Karpas-422 (cell line): Measurements from ENCODE around the gene ZBTB17. TPM values are rescaled to one million over a fixed set of nuclear protein-coding genes. Genes with fewer than 3 reads are reported as not detected.
A peak's percentile ranks its signal among the peaks of the same experiment; 100 is the strongest.

Source experiments
- DNase-seq: peaks from one replicate; pipeline ENCODE4 v3.0.0-alpha.2; 2015
- H2AFZ ChIP-seq: fragments of 200-600 bp; sonication (generic); 2 replicates; pipeline ENCODE4 v1.6.1; 2014; ENCODE audit warnings: antibody characterized with exemption, low read length, mixed read lengths
- H3K27ac ChIP-seq: fragments of 200-600 bp; sonication (generic); 2 replicates; pipeline ENCODE4 v1.5.1; 2014; ENCODE audit warnings: mild to moderate bottlenecking, low read length, moderate library complexity
- H3K27me3 ChIP-seq: fragments of 200-600 bp; sonication (generic); 2 replicates; pipeline ENCODE4 v1.6.1; 2014; ENCODE audit warnings: low read length, mixed read lengths
- H3K36me3 ChIP-seq: fragments of 200-600 bp; sonication (generic); 2 replicates; pipeline ENCODE4 v1.6.1; 2014; ENCODE audit warnings: low read length, mixed read lengths; ENCODE audit not compliant: insufficient read depth
- H3K4me1 ChIP-seq: fragments of 200-600 bp; sonication (generic); 2 replicates; pipeline ENCODE4 v1.6.1; 2014; ENCODE audit warnings: mild to moderate bottlenecking, low read length, mixed read lengths
- H3K4me2 ChIP-seq: fragments of 200-600 bp; sonication (generic); 2 replicates; pipeline ENCODE4 v1.6.1; 2014; ENCODE audit warnings: low read length, low read depth, mild to moderate bottlenecking; ENCODE audit not compliant: poor library complexity, severe bottlenecking
- H3K4me3 ChIP-seq: fragments of 200-600 bp; sonication (generic); 2 replicates; pipeline ENCODE4 v1.5.1; 2014; ENCODE audit warnings: mild to moderate bottlenecking, antibody characterized with exemption, low read length, mixed read lengths
- H3K79me2 ChIP-seq: fragments of 200-600 bp; sonication (generic); 2 replicates; pipeline ENCODE4 v1.6.1; 2014; ENCODE audit warnings: mild to moderate bottlenecking, low read length, mixed read lengths
- H3K9ac ChIP-seq: fragments of 200-600 bp; sonication (generic); 2 replicates; pipeline ENCODE4 v1.6.0; 2014; ENCODE audit warnings: low read length
- H3K9me2 ChIP-seq: fragments of 200-600 bp; sonication (generic), shearing (Covaris generic); replicated peaks from 2 replicates; pipeline ENCODE4 v1.6.0; 2014; ENCODE audit warnings: mild to moderate bottlenecking, low read length, moderate library complexity; ENCODE audit not compliant: insufficient read depth
- H3K9me3 ChIP-seq: fragments of 300-700, 200-600 bp; sonication (generic); 2 replicates; pipeline ENCODE4 v1.6.1; 2014; ENCODE audit warnings: low read length, mixed read lengths
- H4K20me1 ChIP-seq: fragments of 200-600 bp; sonication (generic); 2 replicates; pipeline ENCODE4 v1.6.1; 2014; ENCODE audit warnings: mild to moderate bottlenecking, antibody characterized with exemption, low read length, low read depth; ENCODE audit not compliant: insufficient read depth
- total RNA-seq: library from RNA; depleted of rRNA; stranded (reverse); fragments of >200 nt; shearing (Covaris generic); gene quantifications from 2 replicates; pipeline ENCODE4 v1.2.3, GENCODE V29; 2014; ENCODE audit warnings: low replicate concordance

Gene ZBTB17
- total RNA-seq, 1 experiment from 2014 or later: 25.9 TPM

DNA sequence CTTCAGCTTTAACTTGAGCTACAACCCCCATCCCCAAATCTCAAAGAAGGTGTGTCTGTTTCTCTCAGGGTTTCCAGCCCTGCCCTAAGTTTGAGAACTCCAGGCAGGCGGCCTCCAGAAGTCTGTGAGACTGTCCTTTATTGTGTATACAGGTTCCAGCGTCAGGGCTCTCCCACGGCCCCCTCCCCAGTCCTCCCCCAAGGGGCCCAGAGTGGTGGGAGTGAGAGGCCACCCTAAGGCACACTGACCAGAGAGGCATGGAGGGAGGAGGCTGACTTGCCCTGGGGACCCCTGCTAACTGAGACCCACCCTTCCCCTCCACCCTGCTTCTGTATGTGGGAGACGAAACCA is 38.0 kb upstream of the ZBTB17 start:
- H3K27me3 ChIP-seq: no peaks in the 10 kb centered on the region
- no peak overlapping the region for H2AFZ ChIP-seq
- no peaks in the 10 kb centered on the region for H4K20me1 ChIP-seq
- no peaks in the 10 kb centered on the region for H3K36me3 ChIP-seq
- no peaks in the 10 kb centered on the region for H3K9me3 ChIP-seq
- H3K4me3 ChIP-seq: no peak overlapping the region
- no peak overlapping the region for H3K27ac ChIP-seq
- H3K4me2 ChIP-seq: no peak overlapping the region
- no peaks in the 10 kb centered on the region for H3K9me2 ChIP-seq
- H3K4me1 ChIP-seq: peaks cover 15% of the 10 kb centered on the region
- DNase-seq: no peak
- H3K79me2 ChIP-seq: no peaks in the 10 kb centered on the region
- H3K9ac ChIP-seq: no peak overlapping the region

DNA sequence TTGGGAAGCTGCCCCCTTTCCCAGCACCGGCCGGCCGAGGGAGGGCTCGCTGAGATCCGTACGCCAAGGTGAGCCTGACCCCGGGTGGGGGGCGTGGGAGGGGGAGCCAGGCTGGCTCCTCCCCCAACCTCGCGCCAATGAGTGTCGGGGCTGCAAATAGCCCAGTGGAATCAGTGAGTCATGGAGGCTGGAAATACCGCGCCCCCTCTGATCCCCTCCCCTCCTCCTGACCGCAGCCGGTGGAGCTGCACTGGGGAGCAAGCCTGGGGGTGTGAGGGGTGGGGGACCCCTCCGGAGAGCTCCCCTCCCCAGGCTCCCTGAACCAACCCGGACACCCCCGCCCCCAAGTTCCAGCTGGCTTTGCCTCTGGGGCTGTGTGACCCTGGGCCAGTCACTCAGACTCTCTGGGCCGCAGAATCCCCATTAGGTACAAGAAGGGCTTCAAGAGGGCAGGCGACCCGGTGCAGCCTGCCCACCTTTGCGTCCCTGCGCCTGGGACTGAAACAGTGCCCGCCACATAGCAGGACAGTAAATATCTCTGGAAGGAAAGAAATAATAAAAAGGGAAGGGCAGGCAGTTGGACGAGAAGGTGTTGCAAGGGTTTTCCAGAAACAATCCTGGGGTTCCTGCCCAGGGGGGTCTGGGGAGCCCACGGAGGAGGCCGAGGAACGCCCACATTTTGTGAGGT is 37.5 kb upstream of the ZBTB17 start:
- Histone ChIP-seq H4K20me1 (no peaks in the 10 kb centered on the region), H3K4me3 (no peak overlapping the region), H3K79me2 (no peaks in the 10 kb centered on the region), H3K9me3 (no peaks in the 10 kb centered on the region), H3K36me3 (no peaks in the 10 kb centered on the region), H3K4me1 (peaks cover 15% of the 10 kb centered on the region), H3K4me2 (no peak overlapping the region), H2AFZ (no peak overlapping the region), H3K27me3 (no peaks in the 10 kb centered on the region), H3K9ac (no peak overlapping the region), H3K9me2 (no peaks in the 10 kb centered on the region), H3K27ac (no peak overlapping the region)
- DNase-seq: no peak

DNA sequence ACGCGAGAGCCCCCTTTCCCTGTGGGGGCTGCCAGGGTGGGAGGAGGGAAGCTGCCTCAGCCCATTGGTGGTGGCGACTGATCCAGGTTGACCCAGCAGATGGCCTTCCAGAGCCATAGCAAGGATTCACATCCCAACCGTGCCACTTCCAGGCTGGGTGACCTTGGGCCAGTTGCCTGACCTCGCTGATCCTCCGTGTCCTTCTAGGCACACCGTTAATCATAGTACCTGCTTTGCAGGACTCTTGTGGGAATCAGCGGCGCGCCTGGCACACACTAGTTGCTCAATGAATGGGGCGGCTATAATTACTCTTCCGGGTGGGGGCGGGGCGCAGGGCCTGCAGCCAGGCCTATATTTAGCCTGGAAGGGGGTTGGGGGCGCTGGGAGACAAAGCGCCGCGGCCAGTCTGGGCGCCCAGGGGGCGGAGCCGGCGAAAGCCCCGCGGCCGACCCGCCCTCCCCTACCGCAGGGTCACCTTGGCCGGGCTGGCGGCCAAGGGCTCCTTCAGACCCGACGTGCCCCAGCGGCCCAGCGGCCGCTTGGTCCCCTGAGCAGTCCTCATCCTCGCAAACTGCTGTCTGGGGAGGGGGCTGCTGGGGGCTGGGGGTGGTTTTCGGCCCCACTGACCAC is 36.8 kb upstream of the ZBTB17 start:
- no peak overlapping the region for H3K4me3 ChIP-seq
- no peak overlapping the region for H3K9ac ChIP-seq
- no peak overlapping the region for H3K4me2 ChIP-seq
- no peak overlapping the region for H2AFZ ChIP-seq
- H3K79me2 ChIP-seq: no peaks in the 10 kb centered on the region
- H3K27ac ChIP-seq: no peak overlapping the region
- no peaks in the 10 kb centered on the region for H3K36me3 ChIP-seq
- peaks cover 15% of the 10 kb centered on the region for H3K4me1 ChIP-seq
- DNase-seq: no peak
- H4K20me1 ChIP-seq: no peaks in the 10 kb centered on the region
- H3K9me2 ChIP-seq: no peaks in the 10 kb centered on the region
- no peaks in the 10 kb centered on the region for H3K27me3 ChIP-seq
- H3K9me3 ChIP-seq: no peaks in the 10 kb centered on the region

DNA sequence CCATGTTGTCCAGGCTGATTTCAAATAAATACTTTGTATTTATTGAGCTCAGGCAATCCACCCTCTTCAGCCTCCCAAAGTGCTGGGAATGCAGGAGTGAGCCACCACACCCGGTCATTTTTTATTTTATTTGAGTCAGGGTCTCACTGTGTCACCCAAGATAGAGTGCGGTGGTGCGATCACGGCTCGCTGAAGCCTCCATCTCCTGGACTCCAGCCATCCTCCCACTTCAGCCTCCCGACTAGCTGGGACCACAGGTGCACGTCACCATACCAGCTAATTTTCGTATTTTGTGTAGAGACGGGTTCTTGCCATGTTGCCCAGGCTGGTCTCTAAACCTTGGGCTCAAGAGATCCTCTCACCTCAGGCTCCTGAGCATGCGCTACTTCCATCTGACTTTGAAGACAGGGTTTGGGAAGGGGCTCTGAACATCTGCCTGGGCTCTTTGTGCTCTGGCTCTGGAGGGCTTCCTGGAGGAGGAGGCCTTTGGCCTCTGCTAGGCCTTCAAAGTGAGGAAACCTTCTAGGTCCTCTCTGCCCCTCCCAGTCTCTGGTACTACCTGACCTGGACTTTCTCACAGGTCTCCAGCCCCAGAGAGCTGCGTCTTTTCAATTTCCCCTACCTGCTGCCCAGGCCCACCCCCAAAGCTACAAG is 36.2 kb upstream of the ZBTB17 start:
- DNase-seq: no peak
- Histone ChIP-seq H3K9me2 (no peaks in the 10 kb centered on the region), H3K27me3 (no peaks in the 10 kb centered on the region), H3K4me2 (no peak overlapping the region), H2AFZ (no peak overlapping the region), H3K27ac (no peak overlapping the region), H3K4me1 (peaks cover 15% of the 10 kb centered on the region), H3K79me2 (no peaks in the 10 kb centered on the region), H4K20me1 (no peaks in the 10 kb centered on the region), H3K36me3 (no peaks in the 10 kb centered on the region), H3K9ac (no peak overlapping the region), H3K9me3 (no peaks in the 10 kb centered on the region), H3K4me3 (no peak overlapping the region)

DNA sequence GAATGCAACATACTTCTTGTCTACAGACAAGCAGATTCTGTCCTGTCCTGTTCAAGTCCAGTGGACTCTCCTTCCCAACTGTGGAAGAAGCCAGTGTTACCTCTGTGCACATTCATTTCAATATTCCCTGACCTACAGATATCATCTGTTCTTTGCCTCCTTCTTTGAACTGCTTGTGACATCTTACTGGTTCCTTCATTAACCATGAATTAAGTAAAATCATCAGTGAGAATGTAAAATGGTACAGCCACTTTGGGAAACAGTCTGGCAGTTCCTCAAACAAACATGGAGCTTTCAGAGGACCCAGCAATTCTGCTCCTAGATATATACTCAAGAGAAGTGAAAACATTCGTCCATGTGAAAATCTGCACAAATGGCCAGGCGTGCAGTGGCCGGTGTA is 34.9 kb upstream of the ZBTB17 start:
- H4K20me1 ChIP-seq: no peaks in the 10 kb centered on the region

DNA sequence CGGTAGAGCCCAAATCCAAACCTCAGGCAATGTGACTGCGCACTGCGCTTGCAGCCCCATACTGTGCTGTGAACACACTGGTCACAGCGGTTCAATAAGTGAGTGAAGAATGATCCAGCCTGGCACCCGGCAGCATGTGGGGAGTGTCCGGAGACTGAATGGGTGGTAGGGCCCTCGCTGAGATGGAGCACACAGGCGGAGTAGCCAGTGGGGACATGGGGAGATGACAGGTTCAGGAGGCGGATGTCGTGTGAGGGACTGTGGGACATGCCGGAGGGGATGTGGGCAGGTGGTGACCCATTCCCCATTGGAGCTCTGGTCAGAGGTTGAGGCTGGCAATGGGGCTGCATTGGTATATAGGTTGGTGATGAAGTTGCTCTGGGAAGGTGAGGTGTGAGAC is 33.8 kb upstream of the ZBTB17 start:
- H3K9ac ChIP-seq: no peak overlapping the region
- H4K20me1 ChIP-seq: no peaks in the 10 kb centered on the region
- peaks cover 31% of the 10 kb centered on the region for H3K4me1 ChIP-seq
- no peak overlapping the region for H3K4me3 ChIP-seq
- H2AFZ ChIP-seq: no peak overlapping the region
- H3K9me2 ChIP-seq: no peaks in the 10 kb centered on the region
- no peaks in the 10 kb centered on the region for H3K9me3 ChIP-seq
- no peaks in the 10 kb centered on the region for H3K27me3 ChIP-seq
- H3K27ac ChIP-seq: no peak overlapping the region
- no peaks in the 10 kb centered on the region for H3K79me2 ChIP-seq
- DNase-seq: no peak
- H3K4me2 ChIP-seq: no peak overlapping the region
- no peaks in the 10 kb centered on the region for H3K36me3 ChIP-seq

More for the DNA sequence above, 34.9 kb upstream of the ZBTB17 start:
- H3K79me2 ChIP-seq: no peaks in the 10 kb centered on the region
- H3K4me2 ChIP-seq: no peak overlapping the region
- no peak overlapping the region for H3K4me3 ChIP-seq
- H3K9me2 ChIP-seq: no peaks in the 10 kb centered on the region
- no peak overlapping the region for H3K27ac ChIP-seq
- H3K9ac ChIP-seq: no peak overlapping the region
- H2AFZ ChIP-seq: no peak overlapping the region
- H3K9me3 ChIP-seq: no peaks in the 10 kb centered on the region
- peaks cover 25% of the 10 kb centered on the region for H3K4me1 ChIP-seq
- H3K36me3 ChIP-seq: no peaks in the 10 kb centered on the region
- no peak for DNase-seq
- H3K27me3 ChIP-seq: no peaks in the 10 kb centered on the region

DNA sequence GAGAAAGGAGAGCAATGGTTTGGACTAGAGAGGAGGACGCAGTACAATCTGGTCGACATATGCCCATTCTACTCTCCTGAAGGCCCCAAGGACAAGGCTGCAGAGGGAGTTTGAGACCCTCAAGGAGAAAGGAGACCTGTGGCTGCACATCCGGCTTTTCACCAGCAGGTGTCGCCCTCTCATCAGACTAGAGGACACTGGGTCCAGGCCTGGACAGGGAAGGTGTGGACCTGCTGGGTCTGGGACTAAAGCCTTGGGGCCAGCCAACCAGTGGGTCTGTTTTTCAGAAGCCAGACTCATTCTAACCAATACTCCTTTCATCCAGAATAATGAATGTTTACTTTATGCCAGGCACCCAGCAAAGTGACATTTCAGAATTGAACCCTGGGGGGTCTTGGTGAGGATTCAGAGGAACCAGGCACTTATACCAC is 33.1 kb upstream of the ZBTB17 start:
- Histone ChIP-seq H3K36me3 (no peaks in the 10 kb centered on the region), H3K27ac (no peak overlapping the region), H3K9ac (no peak overlapping the region), H3K9me2 (no peaks in the 10 kb centered on the region), H3K4me3 (no peak overlapping the region), H3K4me2 (no peak overlapping the region), H3K79me2 (no peaks in the 10 kb centered on the region), H2AFZ (no peak overlapping the region), H3K27me3 (no peaks in the 10 kb centered on the region), H3K4me1 (peaks cover 29% of the 10 kb centered on the region), H4K20me1 (no peaks in the 10 kb centered on the region), H3K9me3 (no peaks in the 10 kb centered on the region)
- peak; percentile 86 for DNase-seq

DNA sequence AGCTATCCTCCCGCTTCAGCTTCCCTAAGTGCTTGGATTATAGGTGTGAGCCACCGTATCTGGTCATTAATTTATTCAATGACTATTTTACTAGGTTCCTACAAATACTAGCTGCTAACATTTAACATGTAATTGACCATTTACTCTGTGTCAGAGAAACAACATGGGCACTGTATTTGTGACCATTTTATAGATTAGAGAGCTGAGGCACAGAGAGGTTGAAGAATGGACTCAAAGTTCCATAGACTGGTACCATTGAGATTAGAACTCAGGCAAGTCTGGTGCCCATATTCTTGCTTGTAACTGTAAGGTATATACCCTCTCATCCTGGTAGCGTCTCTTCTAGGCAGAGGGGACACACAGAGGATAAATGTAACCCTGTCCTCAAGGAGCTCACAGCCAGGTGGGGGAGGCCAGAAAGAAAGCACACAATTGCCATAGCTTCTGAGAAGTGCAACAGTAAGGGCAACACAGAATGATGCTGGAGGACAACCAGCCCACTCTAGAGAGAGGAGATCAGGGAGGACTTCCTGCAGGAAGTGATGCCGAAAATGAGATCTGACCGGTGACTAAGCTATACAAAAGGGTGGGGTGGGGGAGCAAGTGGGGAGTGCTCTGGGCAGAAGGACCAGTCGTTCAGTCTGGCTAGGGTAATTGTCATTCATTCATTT is 31.9 kb upstream of the ZBTB17 start:
- Histone ChIP-seq H3K27me3 (no peaks in the 10 kb centered on the region), H3K27ac (no peak overlapping the region), H2AFZ (no peak overlapping the region), H3K4me1 (peaks cover 26% of the 10 kb centered on the region), H3K36me3 (no peaks in the 10 kb centered on the region), H3K79me2 (no peaks in the 10 kb centered on the region), H3K9me2 (no peaks in the 10 kb centered on the region), H3K4me2 (no peak overlapping the region), H3K9me3 (no peaks in the 10 kb centered on the region), H3K4me3 (no peak overlapping the region), H3K9ac (no peak overlapping the region), H4K20me1 (no peaks in the 10 kb centered on the region)
- DNase-seq: no peak
